OCI-LY3 (cell line): ENCODE data around the gene ZBTB48.
"Not testable (repeated sequence)": the region's sequence is repeated elsewhere in the genome, so short reads cannot be mapped to it uniquely, and the experiment has no call there.

Experiments used
- EZH2phosphoT487 ChIP-seq: fragments of 200-600 bp; shearing (Covaris generic); IDR thresholded peaks from 2 replicates; pipeline ENCODE4 v1.6.1; 2018; ENCODE audit warnings: antibody characterized with exemption, mixed run types, low read depth
- TF ChIP-seq, protein P1 (sequence below): fragments of 200-600, 300-600 bp; sonication (generic); IDR thresholded peaks from 2 replicates; pipeline ENCODE4 v1.5.1; 2014; ENCODE audit warnings: antibody characterized with exemption, low read length, low read depth

DNA sequence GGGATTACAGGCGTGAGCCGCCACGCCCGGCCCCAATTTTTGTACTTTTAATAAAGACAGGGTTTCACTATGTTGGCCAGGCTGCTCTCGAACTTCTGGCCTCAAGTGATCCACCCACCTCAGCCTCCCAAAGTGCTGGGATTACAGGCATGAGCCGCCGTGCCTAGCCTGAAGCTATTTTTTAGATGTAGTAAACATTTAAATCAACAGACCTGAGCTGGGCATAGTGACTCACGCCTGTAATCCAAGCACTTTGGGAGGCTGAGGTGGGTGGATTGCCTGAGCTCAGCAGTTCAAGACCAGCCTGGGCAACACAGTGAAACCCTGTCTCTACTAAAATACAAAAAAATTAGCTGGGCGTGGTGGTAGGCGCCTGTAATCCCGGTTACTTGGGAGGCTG, 20.6 kb upstream of the ZBTB48 start:
- TF ChIP-seq, protein P1, sequence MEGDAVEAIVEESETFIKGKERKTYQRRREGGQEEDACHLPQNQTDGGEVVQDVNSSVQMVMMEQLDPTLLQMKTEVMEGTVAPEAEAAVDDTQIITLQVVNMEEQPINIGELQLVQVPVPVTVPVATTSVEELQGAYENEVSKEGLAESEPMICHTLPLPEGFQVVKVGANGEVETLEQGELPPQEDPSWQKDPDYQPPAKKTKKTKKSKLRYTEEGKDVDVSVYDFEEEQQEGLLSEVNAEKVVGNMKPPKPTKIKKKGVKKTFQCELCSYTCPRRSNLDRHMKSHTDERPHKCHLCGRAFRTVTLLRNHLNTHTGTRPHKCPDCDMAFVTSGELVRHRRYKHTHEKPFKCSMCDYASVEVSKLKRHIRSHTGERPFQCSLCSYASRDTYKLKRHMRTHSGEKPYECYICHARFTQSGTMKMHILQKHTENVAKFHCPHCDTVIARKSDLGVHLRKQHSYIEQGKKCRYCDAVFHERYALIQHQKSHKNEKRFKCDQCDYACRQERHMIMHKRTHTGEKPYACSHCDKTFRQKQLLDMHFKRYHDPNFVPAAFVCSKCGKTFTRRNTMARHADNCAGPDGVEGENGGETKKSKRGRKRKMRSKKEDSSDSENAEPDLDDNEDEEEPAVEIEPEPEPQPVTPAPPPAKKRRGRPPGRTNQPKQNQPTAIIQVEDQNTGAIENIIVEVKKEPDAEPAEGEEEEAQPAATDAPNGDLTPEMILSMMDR: not testable (repeated sequence)
- not testable (repeated sequence) for TF ChIP-seq EZH2phosphoT487
